ENCODE results near the gene CEMIP. TPM values are rescaled to one million over a fixed set of nuclear protein-coding genes. Genes with fewer than 3 reads are reported as not detected.

Gene CEMIP
- total RNA-seq, 1 donor from 2014 or later: 0.83 TPM

DNA sequence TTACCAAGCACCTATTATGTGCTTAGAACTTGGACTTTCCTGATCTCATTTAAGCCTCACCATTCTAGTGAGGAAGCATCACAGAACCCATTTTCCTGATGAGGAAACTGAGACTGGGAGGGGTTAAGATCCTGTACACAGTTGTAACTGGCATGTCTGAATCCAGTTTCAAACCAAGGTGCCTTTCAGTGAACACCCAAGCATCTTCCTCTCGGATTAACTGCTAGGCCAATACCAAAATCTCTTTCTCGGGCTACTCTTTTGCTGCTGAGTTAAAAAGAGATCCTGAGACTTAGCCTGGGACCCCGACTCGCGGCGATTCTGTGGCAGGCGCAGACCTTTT, 578 bp upstream of the CEMIP start:
- peaks cover 19% of the 10 kb centered on the region for H3K4me1 Mint-ChIP-seq
- no peak overlapping the region for H3K4me3 Mint-ChIP-seq
- DNase-seq (ENCODE audit: low spot score in 2 of 2, unreplicated experiment in 2 of 2): no peak

GRCh38 chr15:80779658-80780415, 667 bp downstream of the CEMIP start:
- Mint-ChIP-seq H3K27ac (no peak overlapping the region), H3K4me3 (peak overlapping the region; percentile 69), H3K4me1 (peaks cover 15% of the 10 kb centered on the region), H3K9me3 (no peaks in the 10 kb centered on the region), H3K27me3 (ENCODE audit: low read depth) (peaks cover 66% of the 10 kb centered on the region), H3K36me3 (no peaks in the 10 kb centered on the region)
- DNase-seq (ENCODE audit: low spot score in 2 of 2, unreplicated experiment in 2 of 2): no peak
- no peak for TF ChIP-seq CTCF (IDR thresholded peaks at IDR 0.05; ENCODE audit: unreplicated experiment)

More for the DNA sequence above, 578 bp upstream of the CEMIP start:
- Mint-ChIP-seq H3K27me3 (ENCODE audit: low read depth) (peaks cover 63% of the 10 kb centered on the region), H3K9me3 (no peaks in the 10 kb centered on the region), H3K27ac (no peak overlapping the region), H3K36me3 (no peaks in the 10 kb centered on the region)
- no peak for TF ChIP-seq CTCF (IDR thresholded peaks at IDR 0.05; ENCODE audit: unreplicated experiment)

DNA sequence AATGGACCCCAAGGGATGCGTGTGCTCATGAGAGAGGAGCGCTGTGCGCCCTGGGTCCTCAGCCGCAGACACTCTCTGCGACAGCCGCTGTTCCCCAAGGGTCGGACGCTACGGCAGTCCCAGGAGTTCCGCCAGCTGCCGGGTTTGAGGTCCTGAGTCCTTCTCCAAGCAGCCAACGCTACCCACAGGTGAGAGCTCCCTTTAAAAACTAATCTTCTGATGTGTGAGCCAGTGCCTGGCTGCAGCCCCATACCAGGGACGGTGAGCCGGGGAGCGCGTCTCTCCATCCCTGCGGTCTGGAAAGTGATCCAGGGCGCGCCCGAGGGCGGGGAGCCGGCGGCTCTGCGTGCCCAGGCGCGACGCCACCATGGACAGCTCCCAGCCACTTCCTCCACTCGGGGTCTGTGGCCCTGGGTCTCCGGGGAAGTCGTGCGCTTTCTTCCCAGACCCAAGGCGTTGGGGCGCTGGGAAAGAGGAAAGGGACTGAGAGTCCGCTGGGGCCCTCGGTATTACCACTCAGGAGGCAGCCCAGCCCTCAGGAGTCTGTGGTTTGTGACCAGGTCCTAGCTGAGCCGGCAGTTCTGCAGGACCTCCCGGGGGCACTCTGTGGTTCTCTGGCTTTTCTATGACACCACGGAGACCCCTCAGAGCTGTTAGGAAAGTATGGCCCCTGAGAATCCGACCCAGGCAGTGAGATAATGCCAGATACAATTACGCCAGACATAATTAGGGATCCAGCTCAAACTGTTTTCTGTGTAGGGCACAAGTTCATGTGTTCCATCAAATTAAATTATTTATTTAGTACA, 1.4 kb downstream of the CEMIP start:
- DNase-seq (ENCODE audit: low spot score in 2 of 2, unreplicated experiment in 2 of 2): peak; percentile 78 to 89
- peaks cover 22% of the 10 kb centered on the region for H3K4me1 Mint-ChIP-seq
- peaks cover 66% of the 10 kb centered on the region for H3K27me3 Mint-ChIP-seq (ENCODE audit: low read depth)
- no peak for TF ChIP-seq CTCF (IDR thresholded peaks at IDR 0.05; ENCODE audit: unreplicated experiment)
- peak overlapping the region; percentile 69 for H3K4me3 Mint-ChIP-seq
- no peaks in the 10 kb centered on the region for H3K9me3 Mint-ChIP-seq
- no peaks in the 10 kb centered on the region for H3K36me3 Mint-ChIP-seq
- no peak overlapping the region for H3K27ac Mint-ChIP-seq

DNA sequence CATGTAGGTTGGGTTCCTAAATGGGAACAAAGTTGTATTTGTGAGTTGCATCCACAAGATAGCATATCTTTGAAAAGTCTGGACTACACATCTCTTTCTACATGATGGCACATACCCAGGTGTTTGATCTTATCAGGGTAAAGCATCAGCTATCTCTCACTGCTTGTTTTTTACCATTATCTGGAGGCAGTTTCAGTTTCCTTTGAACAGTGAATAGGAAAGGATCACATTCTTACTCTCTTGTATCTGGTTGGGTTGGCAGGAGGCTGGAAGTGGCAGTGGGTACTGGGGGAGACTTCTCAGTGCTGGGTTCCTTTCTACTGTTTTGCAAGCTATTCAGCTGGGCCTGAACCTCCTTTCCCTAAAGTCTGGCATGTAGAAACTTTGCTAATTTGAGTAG, 4.1 kb downstream of the CEMIP start:
- peaks cover 51% of the 10 kb centered on the region for H3K27me3 Mint-ChIP-seq (ENCODE audit: low read depth)
- no peaks in the 10 kb centered on the region for H3K9me3 Mint-ChIP-seq
- no peak for DNase-seq (ENCODE audit: low spot score in 2 of 2, unreplicated experiment in 2 of 2)
- no peak for TF ChIP-seq CTCF (IDR thresholded peaks at IDR 0.05; ENCODE audit: unreplicated experiment)
- no peaks in the 10 kb centered on the region for H3K36me3 Mint-ChIP-seq
- H3K4me3 Mint-ChIP-seq: no peak overlapping the region
- no peak overlapping the region for H3K27ac Mint-ChIP-seq
- H3K4me1 Mint-ChIP-seq: peaks cover 36% of the 10 kb centered on the region

DNA sequence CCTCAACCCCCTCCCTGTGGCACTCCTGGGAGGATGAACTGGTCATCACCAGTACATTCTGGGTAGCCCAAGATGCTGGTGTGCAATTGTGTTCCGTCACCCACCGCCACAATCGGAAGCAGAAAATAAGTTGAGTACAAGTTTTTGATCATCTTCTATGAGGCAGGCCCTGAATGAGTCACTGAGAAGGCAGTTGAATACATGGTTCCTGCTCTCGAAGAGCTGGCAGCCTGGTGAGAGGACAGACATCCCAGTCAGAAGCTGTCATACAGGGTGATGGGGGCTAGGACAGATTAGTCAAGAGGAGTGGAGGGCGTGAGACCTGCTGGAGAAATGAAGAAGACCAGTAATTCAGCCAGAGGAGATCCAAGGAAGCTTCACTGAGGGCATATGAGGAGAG, 6.2 kb downstream of the CEMIP start:
- Mint-ChIP-seq H3K27me3 (ENCODE audit: low read depth) (peaks cover 36% of the 10 kb centered on the region), H3K36me3 (no peaks in the 10 kb centered on the region), H3K9me3 (no peaks in the 10 kb centered on the region), H3K4me3 (no peak overlapping the region), H3K4me1 (peaks cover 27% of the 10 kb centered on the region), H3K27ac (no peak overlapping the region)
- no peak for DNase-seq (ENCODE audit: low spot score in 2 of 2, unreplicated experiment in 2 of 2)
- TF ChIP-seq CTCF (IDR thresholded peaks at IDR 0.05; ENCODE audit: unreplicated experiment): no peak
